ENCODE results near the gene SAMD4A. TPM values are rescaled to one million over a fixed set of nuclear protein-coding genes. Genes with fewer than 3 reads are reported as not detected.

Gene SAMD4A
- total and polyA plus RNA-seq, 8 donors = 2.9 to 12.2 (median 9.4) TPM

- no peak overlapping the region for H3K4me3 ChIP-seq
- H3K9me3 ChIP-seq = no peaks in the 10 kb centered on the region
- no peaks in the 10 kb centered on the region for H3K27me3 ChIP-seq
- H3K4me1 ChIP-seq = no peaks in the 10 kb centered on the region
- TF ChIP-seq CTCF (IDR thresholded peaks at IDR 0.05) = no peak
- ATAC-seq = no peak
- H3K27ac ChIP-seq = no peak overlapping the region
- WGBS, 2 donors = 78 to 84% methylated on average over 3 of the region's 3 CpGs
- H3K36me3 ChIP-seq = no peaks in the 10 kb centered on the region
- no peak for DNase-seq
- no peak for FAIRE-seq
- intact Hi-C loops (cut with DNase I) = no loop called here
These were observed 78.7 kb downstream of the SAMD4A start for GRCh38 chr14:54645639-54646038.

DNA sequence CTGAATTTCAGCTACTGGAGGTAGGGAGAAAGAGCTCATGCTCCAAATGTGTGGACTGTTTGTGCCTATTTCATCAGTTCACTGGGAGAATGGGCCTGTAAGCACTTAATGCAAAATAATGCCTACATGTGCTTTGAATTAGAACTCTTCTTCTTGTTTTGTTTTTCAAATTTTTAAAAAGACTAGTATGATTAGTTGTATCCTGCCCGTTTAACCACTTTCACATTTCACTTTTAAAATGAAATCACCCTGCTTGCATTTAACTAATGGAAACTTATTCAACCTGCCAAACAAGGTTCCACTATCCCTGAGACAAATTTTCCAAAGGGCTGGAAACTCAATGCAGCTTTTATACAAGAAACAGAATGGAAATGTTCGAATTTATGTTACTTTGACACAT is 79.7 kb downstream of the SAMD4A start:
- no peak for TF ChIP-seq CTCF (IDR thresholded peaks at IDR 0.05)
- DNase-seq = no peak
- no peak for ATAC-seq
- Histone ChIP-seq H3K36me3 (no peaks in the 10 kb centered on the region), H3K9me3 (no peaks in the 10 kb centered on the region), H3K27me3 (no peaks in the 10 kb centered on the region), H3K4me3 (no peak overlapping the region), H3K4me1 (peaks cover 0 to 3% (median 0%) of the 10 kb centered on the region in 3 donors), H3K27ac (no peak overlapping the region)
- WGBS, 2 donors = 52 to 54% methylated on average over 2 of the region's 2 CpGs
- intact Hi-C loops (cut with DNase I) = no loop called here
- no peak for FAIRE-seq

- no peak for FAIRE-seq
- ATAC-seq = no peak
These were observed 80.5 kb downstream of the SAMD4A start for GRCh38 chr14:54647378-54647777.

DNA sequence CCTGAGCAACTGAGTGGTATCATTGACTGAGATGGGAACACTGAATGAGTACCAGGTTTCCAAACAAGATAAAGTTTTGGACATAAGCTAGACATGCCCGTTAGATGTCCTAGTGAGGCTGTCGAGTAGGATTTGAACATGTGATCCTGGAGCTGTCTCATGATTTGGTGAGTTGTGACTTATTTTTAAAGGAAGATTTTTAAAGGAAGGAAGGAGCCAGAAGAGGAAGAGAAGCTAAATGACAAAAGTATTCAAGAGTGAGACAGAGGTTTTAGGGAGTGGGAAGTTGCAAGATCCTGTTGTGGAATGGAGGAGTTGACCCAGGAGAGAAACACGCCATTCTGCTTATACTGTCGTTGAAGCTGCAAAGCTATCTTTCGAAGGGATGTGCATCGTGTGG is 82.1 kb downstream of the SAMD4A start:
- no peak for FAIRE-seq
- no peak overlapping the region for H3K27ac ChIP-seq

More at GRCh38 chr14:54647378-54647777, 80.5 kb downstream of the SAMD4A start:
- H3K9me3 ChIP-seq = no peaks in the 10 kb centered on the region
- H3K27me3 ChIP-seq = no peaks in the 10 kb centered on the region
- DNase-seq = no peak
- intact Hi-C loops (cut with DNase I) = no loop called here
- no peak overlapping the region for H3K4me3 ChIP-seq
- H3K27ac ChIP-seq = no peak overlapping the region
- 88 to 91% methylated on average over 3 of the region's 3 CpGs for WGBS, 2 donors
- H3K4me1 ChIP-seq = peaks cover 0 to 5% (median 3%) of the 10 kb centered on the region in 3 donors
- no peak for TF ChIP-seq CTCF (IDR thresholded peaks at IDR 0.05)
- no peaks in the 10 kb centered on the region for H3K36me3 ChIP-seq

More for the DNA sequence above, 82.1 kb downstream of the SAMD4A start:
- Histone ChIP-seq H3K4me1 (peaks cover 0 to 5% (median 3%) of the 10 kb centered on the region in 3 donors), H3K36me3 (no peaks in the 10 kb centered on the region), H3K4me3 (no peak overlapping the region), H3K9me3 (no peaks in the 10 kb centered on the region), H3K27me3 (no peaks in the 10 kb centered on the region)
- no peak for TF ChIP-seq CTCF (IDR thresholded peaks at IDR 0.05)
- DNase-seq (no peak), ATAC-seq (no peak)
- 88 to 94% methylated on average over 6 of the region's 6 CpGs for WGBS, 2 donors
- intact Hi-C loops (cut with DNase I) = no loop called here
